Lower lobe of right lung (tissue), 2 donors: ENCODE measurements around the gene ITPKC. TPM values are rescaled to one million over a fixed set of nuclear protein-coding genes. Genes with fewer than 3 reads are reported as not detected.

Experiments
- ATAC-seq, 2 donors: fragments of 200-7000 bp; cut with Tn5 transposase; one replicate each; pipeline ENCODE4 v1.9.1; 2020 to 2022; ENCODE audit warnings: mild to moderate bottlenecking in 2 of 2, moderate library complexity in 2 of 2
- DNase-seq: peaks from one replicate; pipeline ENCODE4 v3.0.0-alpha.2; 2020
- H3K27ac ChIP-seq: fragments of 200-600 bp; one replicate; pipeline ENCODE4 v1.8.0; 2022
- H3K27me3 ChIP-seq: fragments of 200-600 bp; one replicate; pipeline ENCODE4 v1.8.0; 2022; ENCODE audit warnings: low read depth
- H3K36me3 ChIP-seq: fragments of 200-600 bp; one replicate; pipeline ENCODE4 v1.8.0; 2022; ENCODE audit warnings: mild to moderate bottlenecking
- H3K4me1 ChIP-seq: fragments of 200-600 bp; one replicate; pipeline ENCODE4 v1.8.0; 2022
- H3K4me3 ChIP-seq: fragments of 200-600 bp; one replicate; pipeline ENCODE4 v1.8.0; 2022; ENCODE audit warnings: mild to moderate bottlenecking
- H3K9me3 ChIP-seq: fragments of 200-600 bp; one replicate; pipeline ENCODE4 v1.8.0; 2022
- intact Hi-C: fragments of 100-400 bp; cut with DNase I; formaldehyde crosslinking; loops from one replicate; pipeline ENCODE4 v1.11.0; 2022
- total RNA-seq: library from RNA; stranded (reverse); fragmentation: NEBNext Ultra II Directional; extraction: Animal tissue kit (Norgen Biotek cat#: 25700); gene quantifications from one replicate; pipeline ENCODE4 v1.2.1, GENCODE V29; 2021
- TF ChIP-seq, protein P1 (sequence below): fragments of 200-600 bp; IDR thresholded peaks from one replicate; pipeline ENCODE4 v1.8.0; 2022; ENCODE audit warnings: antibody characterized with exemption, mild to moderate bottlenecking
- donor health status: DM: no; HTN: yes; CAD: no; lungs with severe emphysema.

Gene ITPKC
- total RNA-seq, 1 donor from 2014 or later: 34.9 TPM

DNA sequence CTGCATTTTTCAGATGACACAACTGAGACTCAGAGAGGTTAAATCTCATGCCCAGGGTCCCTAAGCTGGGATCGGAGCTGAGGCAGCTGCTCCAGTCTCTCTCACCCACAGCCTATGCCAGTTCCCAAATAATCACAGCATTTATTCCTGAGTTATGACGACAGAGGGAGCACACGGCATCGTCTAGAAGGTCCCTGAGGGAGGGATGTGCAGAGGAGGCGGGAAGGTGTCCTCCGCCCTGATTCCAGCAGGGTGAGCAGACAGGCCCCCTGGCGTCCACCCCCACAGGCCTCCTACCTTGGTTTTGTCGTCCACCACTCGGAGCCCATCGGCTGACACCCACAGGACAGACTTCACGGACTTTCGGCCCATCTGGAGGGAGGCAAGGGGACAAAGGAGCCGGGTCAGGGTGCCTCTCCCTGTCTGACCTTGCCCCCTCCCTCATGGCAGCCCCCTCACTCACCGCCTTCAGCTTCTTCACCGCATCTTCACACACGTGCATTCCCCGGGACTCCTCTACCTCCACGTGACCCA lies 34.4 kb upstream of the ITPKC start:
- TF ChIP-seq, protein P1, sequence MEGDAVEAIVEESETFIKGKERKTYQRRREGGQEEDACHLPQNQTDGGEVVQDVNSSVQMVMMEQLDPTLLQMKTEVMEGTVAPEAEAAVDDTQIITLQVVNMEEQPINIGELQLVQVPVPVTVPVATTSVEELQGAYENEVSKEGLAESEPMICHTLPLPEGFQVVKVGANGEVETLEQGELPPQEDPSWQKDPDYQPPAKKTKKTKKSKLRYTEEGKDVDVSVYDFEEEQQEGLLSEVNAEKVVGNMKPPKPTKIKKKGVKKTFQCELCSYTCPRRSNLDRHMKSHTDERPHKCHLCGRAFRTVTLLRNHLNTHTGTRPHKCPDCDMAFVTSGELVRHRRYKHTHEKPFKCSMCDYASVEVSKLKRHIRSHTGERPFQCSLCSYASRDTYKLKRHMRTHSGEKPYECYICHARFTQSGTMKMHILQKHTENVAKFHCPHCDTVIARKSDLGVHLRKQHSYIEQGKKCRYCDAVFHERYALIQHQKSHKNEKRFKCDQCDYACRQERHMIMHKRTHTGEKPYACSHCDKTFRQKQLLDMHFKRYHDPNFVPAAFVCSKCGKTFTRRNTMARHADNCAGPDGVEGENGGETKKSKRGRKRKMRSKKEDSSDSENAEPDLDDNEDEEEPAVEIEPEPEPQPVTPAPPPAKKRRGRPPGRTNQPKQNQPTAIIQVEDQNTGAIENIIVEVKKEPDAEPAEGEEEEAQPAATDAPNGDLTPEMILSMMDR: no peak
- Histone ChIP-seq H3K36me3 (peaks cover 89% of the 10 kb centered on the region), H3K4me3 (no peak overlapping the region), H3K9me3 (no peaks in the 10 kb centered on the region), H3K27ac (no peak overlapping the region), H3K4me1 (no peaks in the 10 kb centered on the region), H3K27me3 (no peaks in the 10 kb centered on the region)
- DNase-seq (no peak), ATAC-seq (no peak)
- intact Hi-C loops: no loop called here

DNA sequence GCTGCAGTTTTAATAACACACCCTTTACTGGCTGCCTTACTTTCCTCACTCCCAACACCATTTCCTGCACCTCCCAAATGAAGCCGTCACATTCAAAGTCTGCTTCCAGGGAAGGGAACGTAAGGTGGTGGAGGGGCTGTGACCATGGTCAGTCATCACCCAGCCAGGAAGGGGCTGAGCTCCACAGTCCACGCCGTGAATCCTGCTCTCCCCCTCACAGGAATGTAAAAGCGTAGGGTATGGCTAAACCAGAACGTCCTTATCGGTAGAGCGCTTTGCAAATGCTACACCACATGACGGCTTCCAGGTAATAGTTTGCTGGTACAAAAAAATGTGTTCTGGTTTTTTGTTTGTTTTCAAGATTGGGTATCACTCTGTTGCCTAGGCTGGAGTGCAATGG lies 33.5 kb upstream of the ITPKC start:
- intact Hi-C loops: no loop called here
- Histone ChIP-seq H3K36me3 (peaks cover 79% of the 10 kb centered on the region), H3K9me3 (no peaks in the 10 kb centered on the region), H3K4me3 (no peak overlapping the region), H3K4me1 (peaks cover 9% of the 10 kb centered on the region), H3K27me3 (no peaks in the 10 kb centered on the region), H3K27ac (no peak overlapping the region)
- DNase-seq (no peak), ATAC-seq (no peak)
- TF ChIP-seq, protein P1: no peak

DNA sequence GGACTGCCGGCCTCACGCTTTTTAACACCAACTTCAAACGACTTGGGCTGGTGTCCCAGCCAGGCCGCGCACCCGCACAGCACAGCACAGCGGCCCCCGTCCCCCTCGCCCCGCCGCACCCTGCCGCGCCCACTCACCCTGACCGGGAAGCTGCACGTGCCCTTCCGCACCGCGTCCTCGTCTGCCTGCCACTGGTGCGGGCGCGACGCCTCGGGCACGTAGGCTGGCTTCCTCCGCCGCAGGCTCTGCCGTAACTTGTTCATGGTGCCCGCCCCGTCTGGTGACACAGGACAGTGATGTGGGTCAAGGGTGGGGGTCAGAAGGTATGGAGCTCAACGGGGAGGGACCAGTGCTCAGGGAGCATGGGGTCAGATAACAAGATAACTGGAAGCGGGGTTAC lies 32.6 kb upstream of the ITPKC start:
- no peak overlapping the region for H3K27ac ChIP-seq
- H3K9me3 ChIP-seq: no peaks in the 10 kb centered on the region
- TF ChIP-seq, protein P1: no peak
- no peaks in the 10 kb centered on the region for H3K27me3 ChIP-seq
- ATAC-seq (no peak), DNase-seq (no peak)
- H3K4me1 ChIP-seq: peaks cover 13% of the 10 kb centered on the region
- H3K4me3 ChIP-seq: no peak overlapping the region
- H3K36me3 ChIP-seq: peaks cover 71% of the 10 kb centered on the region
- intact Hi-C loops: no loop called here

DNA sequence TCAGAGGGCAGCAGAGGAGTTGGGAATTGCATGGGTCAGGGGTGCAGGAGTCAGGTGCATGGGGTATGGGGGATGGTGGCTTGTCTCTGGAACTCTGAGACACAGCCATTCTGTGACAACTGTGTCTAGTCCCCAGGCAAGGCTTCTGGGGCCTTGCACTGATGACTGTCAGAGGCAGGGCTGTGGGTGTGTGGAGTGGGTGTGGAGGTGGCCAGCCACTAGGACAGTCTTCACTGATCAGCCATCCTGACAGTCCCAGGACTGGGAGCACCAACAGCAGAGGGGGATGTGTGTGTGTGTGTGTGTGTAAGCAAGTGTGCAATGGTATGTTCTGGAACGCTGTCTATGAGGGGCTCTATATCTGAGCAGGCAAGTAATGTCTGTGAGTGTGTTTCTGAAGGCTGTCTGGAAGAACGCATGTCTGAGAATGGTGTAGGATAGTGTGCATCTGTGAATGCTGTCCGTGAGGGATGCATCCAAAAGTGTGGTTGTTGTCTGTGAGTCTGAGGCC lies 31.8 kb upstream of the ITPKC start:
- Histone ChIP-seq H3K9me3 (no peaks in the 10 kb centered on the region), H3K27me3 (no peaks in the 10 kb centered on the region), H3K36me3 (peaks cover 63% of the 10 kb centered on the region), H3K4me1 (peaks cover 17% of the 10 kb centered on the region), H3K27ac (no peak overlapping the region), H3K4me3 (no peak overlapping the region)
- TF ChIP-seq, protein P1: no peak
- ATAC-seq: no peak
- no peak for DNase-seq
- intact Hi-C loops: no loop called here

DNA sequence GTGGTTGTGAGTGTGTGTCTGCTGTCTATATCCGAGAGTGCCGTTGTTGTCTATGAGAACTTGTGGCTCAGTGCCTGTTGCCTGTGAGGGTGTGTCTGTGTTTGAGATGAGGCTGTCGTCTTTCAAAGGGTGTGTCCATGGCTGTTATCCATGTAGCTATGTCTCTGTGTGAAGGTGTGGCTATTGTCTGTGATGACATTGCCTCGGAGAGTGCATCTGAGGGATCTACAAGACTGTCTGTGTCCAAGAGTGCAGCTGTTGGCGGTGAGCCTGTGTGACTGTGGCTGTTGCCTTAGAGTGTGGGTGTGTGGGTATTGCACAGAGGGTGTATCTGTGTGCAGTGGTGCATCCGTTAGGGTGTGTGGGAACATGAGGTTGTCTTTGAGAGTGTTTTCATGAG lies 31.3 kb upstream of the ITPKC start:
- ATAC-seq (no peak), DNase-seq (no peak)
- Histone ChIP-seq H3K27me3 (no peaks in the 10 kb centered on the region), H3K4me1 (peaks cover 18% of the 10 kb centered on the region), H3K4me3 (no peak overlapping the region), H3K27ac (no peak overlapping the region), H3K36me3 (peaks cover 58% of the 10 kb centered on the region), H3K9me3 (no peaks in the 10 kb centered on the region)
- TF ChIP-seq, protein P1: no peak
- intact Hi-C loops: no loop called here
